ENCODE measurements around the gene ANKFN1. TPM values are rescaled to one million over a fixed set of nuclear protein-coding genes. Genes with fewer than 3 reads are reported as not detected.

Gene ANKFN1
- total RNA-seq, 2 experiments from 2014 or later = not detected

DNA sequence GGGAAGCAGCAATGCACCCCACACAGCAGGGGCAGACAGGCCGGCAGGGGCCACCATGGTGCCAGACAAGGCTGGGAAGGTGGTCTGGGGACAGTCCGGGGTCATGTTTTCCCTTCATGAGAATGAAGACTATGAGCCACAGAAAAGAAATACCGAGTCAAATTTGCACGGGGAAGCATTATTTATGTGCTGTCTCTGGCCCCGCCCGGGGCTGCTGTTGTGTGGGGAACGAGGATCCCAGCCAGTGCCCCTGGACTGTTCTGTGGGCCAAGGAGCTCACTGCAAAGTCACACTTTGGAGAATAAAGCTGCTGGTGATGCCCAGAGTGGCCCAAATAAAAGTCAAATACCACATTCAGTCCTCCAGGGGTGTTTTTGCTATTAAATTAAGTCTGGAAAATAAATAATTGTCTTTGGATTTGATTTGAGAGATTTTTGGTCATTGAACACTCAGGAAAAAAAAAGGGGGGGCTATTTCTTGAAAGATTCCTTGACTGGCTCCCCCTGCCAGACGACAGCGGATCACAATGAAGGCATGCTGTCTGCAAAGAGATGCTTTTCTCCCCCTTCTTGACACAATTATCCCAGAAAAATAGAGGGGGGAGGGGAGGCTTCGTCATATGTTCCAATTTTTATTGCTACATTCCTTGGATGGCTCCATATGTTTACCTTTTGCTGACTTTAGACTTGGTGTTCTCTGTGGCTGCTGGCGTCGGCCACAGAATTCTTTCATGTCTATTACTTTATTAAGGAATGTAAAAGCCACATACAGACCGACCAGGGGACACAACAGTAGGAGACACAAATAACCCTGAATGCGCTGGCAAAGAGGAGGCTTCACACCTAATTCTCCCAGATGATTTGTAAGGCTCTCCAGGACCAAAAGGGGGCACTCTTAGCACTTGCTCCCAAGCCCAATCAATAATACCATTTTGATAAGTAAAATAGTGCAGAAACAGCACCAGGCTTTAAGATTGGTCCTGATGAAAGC, 27.1 kb upstream of the ANKFN1 start:
- DNase-seq = no peak

DNA sequence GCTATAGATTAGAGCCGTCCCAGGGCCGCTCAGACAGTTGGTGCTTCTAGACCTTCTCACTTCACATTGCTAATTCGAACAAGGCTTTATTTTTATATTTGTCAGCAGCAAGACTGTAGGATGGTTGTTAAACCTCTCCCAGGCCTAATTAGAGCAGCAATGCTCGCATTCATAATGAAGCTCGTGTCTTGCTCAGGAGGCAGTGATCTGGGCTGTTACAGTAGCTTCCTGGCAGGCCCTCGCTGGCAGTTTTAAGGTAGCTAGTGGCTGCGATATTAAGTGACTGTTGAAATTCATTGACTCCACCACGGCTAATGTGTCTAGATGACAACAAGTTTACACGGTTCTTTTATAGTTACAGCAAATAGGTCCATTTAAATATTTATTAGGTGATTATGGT, 23.2 kb upstream of the ANKFN1 start:
- no peaks in the 10 kb centered on the region for H3K4me1 Mint-ChIP-seq
- DNase-seq = no peak
- no peak overlapping the region for H3K4me3 Mint-ChIP-seq
- no peak overlapping the region for H3K27ac Mint-ChIP-seq
- H3K9me3 Mint-ChIP-seq (ENCODE audit: low read depth) = no peaks in the 10 kb centered on the region
- no peaks in the 10 kb centered on the region for H3K36me3 Mint-ChIP-seq
- no peaks in the 10 kb centered on the region for H3K27me3 Mint-ChIP-seq
- ATAC-seq = no peak
- CTCF ChIA-PET = no interaction called here

More for the DNA sequence above, 27.1 kb upstream of the ANKFN1 start:
- no peaks in the 10 kb centered on the region for H3K4me1 Mint-ChIP-seq
- no peak overlapping the region for H3K4me3 Mint-ChIP-seq
- ATAC-seq = no peak
- no peaks in the 10 kb centered on the region for H3K9me3 Mint-ChIP-seq (ENCODE audit: low read depth)
- no peaks in the 10 kb centered on the region for H3K27me3 Mint-ChIP-seq
- H3K36me3 Mint-ChIP-seq = no peaks in the 10 kb centered on the region
- no peak overlapping the region for H3K27ac Mint-ChIP-seq
- CTCF ChIA-PET = interaction anchor here (1.2 kb wide), 1 partner anchor 192 kb away, joined by 4 read pairs; no protein-coding TSS in a partner anchor

DNA sequence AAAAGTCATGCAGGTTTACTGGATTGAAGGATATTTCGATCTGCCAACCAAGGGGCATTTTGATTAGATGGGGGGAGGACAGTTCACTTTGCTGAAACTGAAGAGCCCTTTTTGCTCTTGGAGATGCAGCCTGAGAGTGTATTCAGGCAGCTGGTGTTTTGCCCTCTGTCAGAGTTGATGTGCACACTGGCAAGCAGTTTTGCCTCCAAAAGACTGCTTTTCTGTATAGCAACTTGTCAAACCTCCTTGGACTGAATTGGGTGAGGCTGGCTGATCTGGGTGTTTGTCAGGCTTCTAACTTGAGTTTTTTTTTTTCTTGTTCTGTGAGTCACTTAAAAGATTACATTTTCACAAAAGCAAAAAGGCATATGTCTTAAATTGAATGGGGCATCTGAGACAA, 22.6 kb upstream of the ANKFN1 start:
- no peaks in the 10 kb centered on the region for H3K4me1 Mint-ChIP-seq
- no peaks in the 10 kb centered on the region for H3K27me3 Mint-ChIP-seq
- no peak overlapping the region for H3K27ac Mint-ChIP-seq
- no peaks in the 10 kb centered on the region for H3K36me3 Mint-ChIP-seq
- DNase-seq = no peak
- H3K4me3 Mint-ChIP-seq = no peak overlapping the region
- CTCF ChIA-PET = no interaction called here
- no peaks in the 10 kb centered on the region for H3K9me3 Mint-ChIP-seq (ENCODE audit: low read depth)
- ATAC-seq = no peak

DNA sequence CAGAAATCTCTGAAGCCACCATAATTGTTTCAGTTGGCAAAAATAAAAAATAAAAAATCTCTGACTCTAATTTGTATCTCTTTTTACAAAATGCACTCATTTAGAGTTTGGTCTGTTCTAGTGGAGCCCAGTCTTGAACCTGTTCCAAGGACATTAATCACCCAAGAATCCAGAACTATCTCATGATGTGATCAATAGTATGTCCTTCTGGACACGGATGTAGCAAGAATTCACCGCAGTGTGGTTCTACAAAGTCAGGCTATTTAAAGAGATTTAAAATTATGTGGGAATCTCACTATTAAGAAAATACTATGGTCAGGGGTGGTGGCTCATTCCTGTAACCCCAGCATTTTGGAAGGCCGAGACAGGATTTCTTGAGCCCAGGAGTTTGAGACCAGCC, 21.8 kb upstream of the ANKFN1 start:
- Mint-ChIP-seq H3K27ac (no peak overlapping the region), H3K4me3 (no peak overlapping the region), H3K4me1 (no peaks in the 10 kb centered on the region), H3K27me3 (no peaks in the 10 kb centered on the region), H3K36me3 (no peaks in the 10 kb centered on the region), H3K9me3 (ENCODE audit: low read depth) (no peaks in the 10 kb centered on the region)
- CTCF ChIA-PET = no interaction called here
- DNase-seq (no peak), ATAC-seq (no peak)

DNA sequence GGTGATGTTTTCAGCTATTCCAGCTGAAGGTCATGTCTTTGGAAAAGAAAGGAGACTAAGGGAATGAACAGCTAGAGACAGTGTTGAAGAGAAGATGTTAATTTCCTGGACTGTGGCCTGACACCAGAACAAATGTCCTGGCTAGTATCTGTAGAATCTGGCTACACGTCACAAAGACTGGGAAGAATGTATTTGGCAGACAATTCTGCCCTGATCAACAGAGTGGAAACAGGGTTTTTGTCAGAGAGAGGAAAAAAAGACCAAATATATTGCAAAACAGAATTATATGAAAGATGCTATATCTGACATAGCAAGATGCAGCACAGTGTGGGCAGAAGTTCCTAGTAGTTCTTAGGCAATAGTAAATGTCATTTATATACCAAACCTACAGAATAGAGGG, 17.0 kb upstream of the ANKFN1 start:
- CTCF ChIA-PET = no interaction called here
- Mint-ChIP-seq H3K27ac (no peak overlapping the region), H3K36me3 (no peaks in the 10 kb centered on the region), H3K9me3 (ENCODE audit: low read depth) (no peaks in the 10 kb centered on the region), H3K27me3 (peaks cover 3% of the 10 kb centered on the region), H3K4me3 (no peak overlapping the region), H3K4me1 (no peaks in the 10 kb centered on the region)
- DNase-seq (no peak), ATAC-seq (no peak)

DNA sequence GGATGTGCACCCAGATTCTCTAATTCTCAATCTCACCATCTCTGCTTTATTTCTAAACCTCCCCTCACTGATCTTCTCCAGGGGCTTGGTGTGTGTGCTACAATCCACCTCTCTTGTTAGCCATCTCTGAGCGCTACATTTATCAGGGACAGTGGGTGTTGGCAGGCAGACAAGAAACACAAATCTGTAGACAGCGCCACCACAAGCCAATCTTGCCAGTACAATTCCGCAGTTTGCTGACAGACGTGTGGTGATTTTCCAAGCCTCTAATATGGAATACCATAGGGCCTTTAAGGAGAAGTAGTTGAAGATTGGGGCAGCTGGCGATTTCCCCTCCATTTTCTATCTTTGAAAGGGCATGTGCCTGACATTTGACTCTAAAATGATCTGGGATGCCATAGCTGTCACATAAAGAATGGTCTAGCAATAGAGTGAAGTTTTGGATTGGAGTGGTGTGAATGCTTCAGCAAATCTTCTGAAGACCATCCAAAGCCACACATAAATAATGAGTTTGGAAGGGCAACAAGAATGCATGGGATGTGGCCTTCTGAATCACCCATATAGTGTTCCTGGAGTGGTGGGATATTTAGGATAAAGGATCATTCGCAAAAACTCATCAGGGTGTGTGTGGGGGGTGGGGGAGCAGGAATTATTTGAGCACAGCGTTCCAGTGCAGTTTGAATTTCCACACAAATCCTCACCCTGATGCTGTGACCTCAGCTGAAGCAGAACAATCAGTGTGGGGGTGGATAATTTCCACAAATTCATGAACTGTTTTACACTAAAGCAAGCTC, 12.0 kb upstream of the ANKFN1 start:
- CTCF ChIA-PET = no interaction called here
- no peak for DNase-seq
- Mint-ChIP-seq H3K4me3 (no peak overlapping the region), H3K9me3 (ENCODE audit: low read depth) (no peaks in the 10 kb centered on the region), H3K27me3 (peaks cover 3% of the 10 kb centered on the region), H3K27ac (no peak overlapping the region), H3K36me3 (no peaks in the 10 kb centered on the region), H3K4me1 (no peaks in the 10 kb centered on the region)
- ATAC-seq = no peak

DNA sequence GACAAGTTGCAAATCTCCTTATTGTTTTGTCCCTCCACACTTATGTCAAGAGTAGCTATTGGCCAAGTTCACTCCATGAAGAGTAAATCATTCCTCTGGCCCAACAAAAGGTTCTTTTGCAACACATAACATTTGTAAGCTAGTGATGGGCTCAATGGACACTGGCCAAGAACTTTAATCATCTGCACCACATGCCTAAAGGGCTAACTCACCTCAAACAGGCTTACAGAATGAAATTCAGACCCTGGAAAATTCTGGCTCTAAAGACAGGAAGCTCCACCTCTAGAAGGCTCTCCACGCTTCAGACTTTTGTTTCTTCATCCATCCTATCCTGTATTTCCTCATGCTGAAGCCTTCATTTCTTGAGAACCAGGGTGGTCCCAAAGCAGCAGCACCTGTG, 10.9 kb upstream of the ANKFN1 start:
- CTCF ChIA-PET = no interaction called here
- Mint-ChIP-seq H3K27ac (no peak overlapping the region), H3K9me3 (ENCODE audit: low read depth) (no peaks in the 10 kb centered on the region), H3K4me3 (no peak overlapping the region), H3K4me1 (no peaks in the 10 kb centered on the region), H3K36me3 (no peaks in the 10 kb centered on the region), H3K27me3 (peaks cover 2% of the 10 kb centered on the region)
- DNase-seq = no peak
- no peak for ATAC-seq

DNA sequence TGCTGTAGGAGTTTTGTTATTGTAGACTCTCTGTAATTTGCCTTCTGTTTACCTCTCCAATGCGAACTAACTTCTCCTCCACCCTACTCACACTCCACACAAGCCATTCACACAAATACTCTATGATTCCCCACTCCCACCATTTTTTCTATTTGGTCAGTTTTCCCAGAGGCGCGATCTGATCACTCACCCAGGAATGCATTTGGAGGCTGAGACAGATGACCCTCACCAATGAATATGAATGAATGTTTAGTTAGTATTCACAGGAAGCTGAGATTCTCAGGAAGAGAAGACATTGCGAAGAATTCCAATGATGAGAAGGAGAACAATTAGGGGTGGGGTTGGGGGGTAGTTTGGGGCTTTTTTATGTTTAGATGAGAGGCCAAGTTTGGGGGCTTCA, 10.5 kb upstream of the ANKFN1 start:
- H3K4me1 Mint-ChIP-seq = no peaks in the 10 kb centered on the region
- no peak overlapping the region for H3K4me3 Mint-ChIP-seq
- H3K27me3 Mint-ChIP-seq = no peaks in the 10 kb centered on the region
- no peak for DNase-seq
- no peaks in the 10 kb centered on the region for H3K9me3 Mint-ChIP-seq (ENCODE audit: low read depth)
- no peak overlapping the region for H3K27ac Mint-ChIP-seq
- H3K36me3 Mint-ChIP-seq = no peaks in the 10 kb centered on the region
- CTCF ChIA-PET = no interaction called here
- ATAC-seq = no peak

DNA sequence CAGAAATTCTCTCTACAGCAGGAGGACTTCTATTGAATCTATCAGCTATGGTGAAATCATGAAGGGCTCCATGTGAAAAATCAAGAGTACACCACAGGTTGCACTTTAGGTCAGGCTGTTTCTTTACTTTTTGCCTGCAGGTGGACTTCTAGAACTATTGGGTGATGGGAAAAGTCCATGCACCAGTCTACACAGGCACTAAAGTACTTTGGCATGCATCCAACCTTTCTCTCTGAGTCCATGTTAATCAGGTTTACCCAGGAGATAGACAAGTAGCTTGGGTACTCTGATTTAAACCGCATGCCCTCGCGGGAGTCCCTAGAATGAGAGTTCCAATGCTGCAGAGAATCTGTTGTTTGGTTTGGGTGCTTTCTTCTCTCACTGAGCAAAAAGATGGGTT, 9.1 kb upstream of the ANKFN1 start:
- ATAC-seq (no peak), DNase-seq (no peak)
- Mint-ChIP-seq H3K4me3 (no peak overlapping the region), H3K4me1 (no peaks in the 10 kb centered on the region), H3K27me3 (no peaks in the 10 kb centered on the region), H3K9me3 (ENCODE audit: low read depth) (no peaks in the 10 kb centered on the region), H3K27ac (no peak overlapping the region), H3K36me3 (no peaks in the 10 kb centered on the region)
- CTCF ChIA-PET = no interaction called here

DNA sequence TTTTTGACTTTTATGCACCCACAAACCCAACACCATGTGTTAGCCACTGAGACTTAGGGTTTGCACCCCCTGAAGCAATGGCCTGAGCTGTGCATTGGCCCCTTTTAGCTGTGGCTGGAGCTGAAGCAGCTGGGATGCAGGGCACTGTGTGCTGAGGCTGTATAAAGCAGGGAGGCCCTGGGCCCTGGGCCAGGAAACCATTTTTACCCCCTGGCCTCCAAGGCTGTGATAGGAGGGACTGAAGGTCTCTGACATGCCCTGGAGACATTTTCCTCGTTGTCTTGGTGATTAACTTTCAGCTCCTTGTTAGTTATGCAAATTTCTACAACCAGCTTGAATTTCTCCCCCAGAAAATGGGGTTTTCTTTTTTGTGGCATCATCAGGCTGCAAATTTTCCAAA, 6.7 kb upstream of the ANKFN1 start:
- Mint-ChIP-seq H3K4me1 (no peaks in the 10 kb centered on the region), H3K27me3 (no peaks in the 10 kb centered on the region), H3K36me3 (no peaks in the 10 kb centered on the region), H3K4me3 (no peak overlapping the region), H3K9me3 (ENCODE audit: low read depth) (no peaks in the 10 kb centered on the region), H3K27ac (no peak overlapping the region)
- ATAC-seq (no peak), DNase-seq (no peak)
- CTCF ChIA-PET = no interaction called here

DNA sequence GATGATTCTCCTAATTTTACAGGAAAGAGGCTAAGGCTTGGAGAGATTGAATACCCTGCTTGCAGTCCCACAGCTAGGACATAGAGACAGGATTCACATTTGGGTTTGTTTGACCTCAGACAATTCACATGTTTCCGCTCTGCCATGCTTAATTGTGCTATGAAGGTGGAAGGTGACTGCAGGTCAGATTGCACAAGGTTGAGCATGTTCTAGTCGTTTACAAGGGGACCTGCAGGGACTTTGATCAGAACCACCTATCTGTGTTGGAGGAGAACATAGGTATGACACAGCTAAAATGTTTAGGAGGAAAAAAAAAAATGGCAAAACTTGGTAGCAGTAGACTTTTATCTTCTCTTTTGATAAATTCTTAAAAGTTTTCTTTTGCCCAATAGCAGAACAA, 4.9 kb upstream of the ANKFN1 start:
- CTCF ChIA-PET = no interaction called here
- Mint-ChIP-seq H3K4me3 (no peak overlapping the region), H3K36me3 (no peaks in the 10 kb centered on the region)

DNA sequence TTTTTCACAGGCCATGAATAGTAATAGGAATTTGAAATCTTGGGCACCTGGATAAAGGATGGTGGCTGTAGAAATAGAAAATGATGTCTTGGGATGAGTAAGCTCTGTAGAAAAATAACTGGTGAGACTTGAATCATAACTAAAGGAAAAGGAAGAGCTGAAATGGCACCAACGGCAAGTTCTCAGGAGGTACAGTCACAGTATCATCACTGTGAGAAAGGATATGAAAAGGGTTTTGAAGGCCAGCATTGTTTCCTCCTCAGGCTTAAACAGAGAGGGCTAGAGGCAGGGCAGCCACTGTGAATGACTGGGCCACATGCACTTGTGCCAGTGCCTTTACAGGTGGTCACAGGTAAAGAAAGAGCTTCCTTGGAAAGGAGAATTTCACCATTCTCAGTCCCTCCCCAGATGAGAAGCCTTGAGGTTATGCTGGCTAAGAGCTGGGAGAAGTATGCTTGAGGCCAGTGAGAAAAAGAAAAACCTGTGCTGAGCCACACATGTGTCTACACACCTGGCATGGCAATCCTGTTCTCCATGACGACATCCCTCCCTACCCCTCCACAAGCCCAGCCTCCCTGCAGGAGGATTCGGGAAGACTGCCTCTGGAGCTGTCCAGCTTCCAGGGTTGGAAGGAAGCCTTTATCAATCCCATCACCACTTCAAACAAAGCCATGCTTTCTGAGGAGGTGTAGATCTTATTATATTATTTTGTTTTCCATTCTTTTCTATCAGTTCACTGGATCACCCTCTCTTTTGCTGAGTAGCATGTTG, 3.8 kb upstream of the ANKFN1 start:
- no peak for DNase-seq
- CTCF ChIA-PET = no interaction called here

More for the DNA sequence above, 4.9 kb upstream of the ANKFN1 start:
- no peak overlapping the region for H3K27ac Mint-ChIP-seq
- no peaks in the 10 kb centered on the region for H3K27me3 Mint-ChIP-seq
- no peaks in the 10 kb centered on the region for H3K4me1 Mint-ChIP-seq
- ATAC-seq = no peak
- no peaks in the 10 kb centered on the region for H3K9me3 Mint-ChIP-seq (ENCODE audit: low read depth)
- DNase-seq = no peak

DNA sequence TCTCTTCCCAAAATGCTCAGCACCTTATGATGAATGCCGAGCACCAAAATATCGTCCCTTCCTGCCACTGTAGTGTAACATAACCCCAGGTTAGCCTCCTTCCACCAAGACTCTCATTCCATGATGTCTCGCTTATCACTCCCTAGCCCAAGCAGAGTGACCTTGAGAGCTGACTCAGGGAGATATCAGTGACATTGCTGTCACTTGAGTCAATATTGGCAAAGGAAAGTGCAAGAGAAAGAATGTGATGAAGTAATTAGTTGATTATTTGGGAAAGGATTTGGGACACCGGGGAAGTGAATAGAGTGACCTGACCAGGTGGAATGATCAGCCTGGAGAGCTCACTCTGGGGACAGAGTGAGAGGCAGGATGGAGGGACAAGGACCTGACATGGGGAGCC, 2.6 kb upstream of the ANKFN1 start:
- ATAC-seq (no peak), DNase-seq (no peak)
- no peak overlapping the region for H3K4me3 Mint-ChIP-seq
- no peaks in the 10 kb centered on the region for H3K4me1 Mint-ChIP-seq
- CTCF ChIA-PET = no interaction called here
- no peaks in the 10 kb centered on the region for H3K36me3 Mint-ChIP-seq
- no peaks in the 10 kb centered on the region for H3K9me3 Mint-ChIP-seq (ENCODE audit: low read depth)
- no peak overlapping the region for H3K27ac Mint-ChIP-seq
- H3K27me3 Mint-ChIP-seq = no peaks in the 10 kb centered on the region

More for the DNA sequence above, 3.8 kb upstream of the ANKFN1 start:
- Mint-ChIP-seq H3K4me1 (no peaks in the 10 kb centered on the region), H3K4me3 (no peak overlapping the region), H3K27ac (no peak overlapping the region), H3K9me3 (ENCODE audit: low read depth) (no peaks in the 10 kb centered on the region), H3K36me3 (no peaks in the 10 kb centered on the region), H3K27me3 (no peaks in the 10 kb centered on the region)
- ATAC-seq = no peak
